Ureter (tissue), 1 donor: Measurements from ENCODE around the gene SLC25A42. TPM values are rescaled to one million over a fixed set of nuclear protein-coding genes. Genes with fewer than 3 reads are reported as not detected.
"Not testable (repeated sequence)": the region's sequence is repeated elsewhere in the genome, so short reads cannot be mapped to it uniquely, and the experiment has no call there.

Experiments used
- DNase-seq: peaks from one replicate; pipeline ENCODE4 v3.0.0-alpha.2; 2020; ENCODE audit warnings: low spot score
- total RNA-seq: library from RNA; stranded (reverse); gene quantifications from one replicate; pipeline ENCODE4 v1.2.4, GENCODE V29; 2023
- donor health status: DM: yes; HTN: yes; CAD: no.

SLC25A42 gene
- total RNA-seq, 1 donor from 2014 or later: 19.6 TPM

- DNase-seq: peak; percentile 59
Measured at GRCh38 chr19:19105365-19106055, 41.7 kb downstream of the SLC25A42 start.

- DNase-seq: no peak
Measured at GRCh38 chr19:19106056-19106551, 42.3 kb downstream of the SLC25A42 start.

DNA sequence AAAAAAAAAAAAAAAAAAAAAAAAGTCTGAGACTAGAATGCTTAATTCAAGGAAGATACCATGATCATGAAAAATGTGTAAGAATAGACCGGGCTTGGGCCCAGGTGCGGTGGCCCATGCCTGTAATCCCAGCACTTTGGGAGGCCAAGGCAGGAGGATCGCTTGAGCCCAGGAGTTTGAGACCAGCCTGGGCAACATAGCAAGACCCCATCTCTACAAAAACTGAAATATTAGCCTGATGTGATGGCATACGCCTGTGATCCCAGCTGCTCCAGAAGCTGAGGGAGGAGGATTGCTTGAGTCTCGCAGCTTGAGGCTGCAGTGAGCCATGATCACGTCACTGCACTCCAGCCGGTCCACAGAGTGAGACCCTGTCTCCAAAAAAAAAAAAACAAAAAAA lies 43.1 kb downstream of the SLC25A42 start:
- not testable (repeated sequence) for DNase-seq

DNA sequence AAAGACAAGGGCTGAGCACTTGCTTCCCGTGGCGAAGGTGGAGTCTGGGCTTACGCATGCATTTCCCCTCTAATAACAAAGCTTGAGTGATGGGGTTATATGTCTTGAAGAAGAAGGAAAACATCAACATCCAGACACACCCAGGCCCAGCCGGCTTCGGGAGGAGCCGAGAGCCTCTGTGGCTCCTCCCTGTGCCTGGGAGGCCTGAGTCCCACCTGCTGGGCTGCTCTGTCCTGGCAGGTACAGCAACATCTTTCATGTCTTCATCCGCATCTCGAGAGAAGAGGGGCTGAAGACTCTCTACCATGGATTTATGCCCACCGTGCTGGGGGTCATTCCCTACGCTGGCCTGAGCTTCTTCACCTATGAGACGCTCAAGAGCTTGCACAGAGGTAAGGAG lies 43.9 kb downstream of the SLC25A42 start:
- DNase-seq: no peak

- DNase-seq: no peak
Measured at GRCh38 chr19:19109601-19110000, 45.8 kb downstream of the SLC25A42 start.

GRCh38 chr19:19110410-19111135 lies 46.8 kb downstream of the SLC25A42 start:
- DNase-seq: no peak

- DNase-seq: no peak
Measured at GRCh38 chr19:19111136-19111835, 47.5 kb downstream of the SLC25A42 start.

DNA sequence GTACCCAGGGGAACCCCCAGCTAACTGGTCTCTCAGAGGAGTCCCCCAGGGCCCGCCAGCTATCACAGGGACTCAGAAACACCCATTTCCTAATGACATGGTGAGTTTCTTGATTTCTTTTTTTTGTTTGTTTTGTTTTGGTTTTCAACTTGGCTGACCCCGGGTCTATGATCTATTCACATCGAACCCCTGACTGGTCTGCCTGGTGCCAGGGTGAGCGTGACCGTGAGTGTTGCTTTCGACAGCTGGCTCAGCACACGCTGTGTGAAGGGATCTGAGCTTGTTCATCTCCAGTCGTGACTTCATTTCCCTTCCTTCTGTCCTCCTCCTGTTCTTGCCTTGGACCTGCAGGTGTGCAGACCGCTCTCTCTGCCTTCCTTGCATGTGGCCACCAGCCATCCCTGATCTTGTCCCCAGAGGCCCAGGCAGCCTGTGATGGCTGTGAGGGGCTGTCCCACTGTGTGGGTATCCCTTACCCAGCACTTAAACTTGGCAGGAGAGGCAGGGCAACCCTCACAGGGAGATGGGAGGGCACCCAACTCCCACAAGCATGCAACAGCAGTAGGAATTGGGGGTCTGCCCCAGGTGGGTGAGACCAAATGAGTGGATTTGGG lies 48.3 kb downstream of the SLC25A42 start:
- no peak for DNase-seq

- DNase-seq: no peak
Measured at GRCh38 chr19:19113040-19113626, 49.3 kb downstream of the SLC25A42 start.

- DNase-seq: no peak
Measured at GRCh38 chr19:19115954-19116353, 52.2 kb downstream of the SLC25A42 start.

DNA sequence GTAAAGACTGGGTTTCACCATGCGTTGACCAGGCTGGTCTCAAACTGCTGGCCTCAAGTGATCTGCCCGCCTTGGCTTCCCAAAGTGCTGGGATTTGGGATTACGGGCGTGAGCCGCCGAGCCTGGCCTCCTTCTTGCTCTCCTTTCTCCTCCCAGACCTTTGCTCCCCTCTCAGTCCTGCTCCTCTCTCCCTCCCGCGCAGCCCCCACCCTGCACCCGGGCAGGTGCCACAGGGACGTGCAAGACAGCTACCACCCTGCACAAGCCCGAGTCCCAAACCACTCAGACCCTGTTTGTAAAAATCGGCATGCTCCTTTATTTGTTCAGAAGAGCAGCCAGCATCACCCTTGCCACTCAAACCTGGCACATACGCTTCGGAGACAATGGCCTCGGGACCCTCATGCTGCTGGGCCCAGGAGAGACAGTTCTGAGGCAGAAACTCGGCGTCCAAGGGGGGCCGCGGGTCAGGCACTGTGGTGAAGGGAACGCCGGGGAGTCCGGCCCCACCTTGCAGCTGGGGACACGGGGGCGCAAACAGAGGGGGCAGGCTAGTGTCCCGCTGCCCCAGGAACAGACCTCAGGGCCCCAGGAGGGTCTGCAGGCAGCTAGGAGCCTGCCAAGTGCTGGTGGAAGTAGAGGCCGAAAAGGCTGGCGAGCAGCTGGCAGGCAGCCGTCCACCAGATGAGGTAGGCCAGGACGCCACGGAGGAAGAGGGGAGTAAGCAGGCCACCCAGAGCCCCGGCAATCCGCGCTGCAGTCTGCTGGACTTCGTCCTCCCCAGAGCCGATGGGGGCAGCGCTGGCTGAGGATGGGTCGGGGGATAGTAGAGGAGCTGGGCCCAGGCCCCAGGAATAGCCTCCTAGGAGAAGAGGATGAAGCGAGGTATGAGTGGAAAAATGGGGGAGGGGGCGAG lies 55.8 kb downstream of the SLC25A42 start:
- DNase-seq: no peak

DNA sequence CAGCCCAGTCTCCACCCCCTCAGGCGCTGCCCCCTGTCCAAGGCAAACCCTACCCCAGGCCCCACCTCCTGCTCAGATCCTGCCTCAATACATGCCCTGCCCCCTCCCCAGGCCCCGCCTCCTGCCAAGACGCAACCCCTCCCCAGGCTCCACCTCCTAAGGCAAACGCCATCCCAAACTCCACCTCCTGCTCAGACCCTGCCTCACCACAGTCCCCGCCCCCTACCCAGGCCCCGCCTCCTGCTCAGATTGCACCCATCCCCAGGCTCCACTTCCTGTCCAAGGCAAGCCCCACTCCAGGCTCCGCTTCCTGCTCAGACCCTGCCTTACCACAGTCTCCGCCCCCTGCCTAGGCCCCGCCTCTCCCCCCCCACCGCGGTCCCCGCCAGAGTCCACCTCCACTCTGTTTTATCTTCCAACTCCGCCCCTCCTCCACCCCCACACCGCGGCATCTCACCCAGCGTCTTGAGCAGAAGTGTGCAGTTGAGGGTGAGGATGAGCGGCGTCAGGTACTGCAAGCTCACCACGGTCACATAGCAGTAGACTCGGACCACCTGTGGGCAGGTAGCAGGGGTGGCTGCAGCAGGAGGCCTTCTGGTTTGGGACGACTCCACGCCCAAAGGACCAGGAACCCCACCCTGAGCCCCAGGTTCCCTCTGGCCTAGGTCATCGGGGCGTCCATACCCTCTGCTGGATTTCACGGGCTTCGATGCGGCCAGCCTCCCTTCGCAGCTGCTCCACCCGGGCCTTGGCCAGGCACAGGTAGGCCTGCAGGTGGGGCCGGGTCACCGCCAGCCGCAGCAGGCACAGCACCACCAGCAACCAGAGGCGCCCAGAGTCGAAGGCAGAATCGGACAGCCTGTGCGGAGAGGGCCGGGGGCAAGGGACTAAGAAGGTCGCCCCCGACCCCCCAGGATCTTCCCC lies 56.8 kb downstream of the SLC25A42 start:
- peak; percentile 79 for DNase-seq

- no peak for DNase-seq
Measured at GRCh38 chr19:19121371-19121770, 57.6 kb downstream of the SLC25A42 start.

DNA sequence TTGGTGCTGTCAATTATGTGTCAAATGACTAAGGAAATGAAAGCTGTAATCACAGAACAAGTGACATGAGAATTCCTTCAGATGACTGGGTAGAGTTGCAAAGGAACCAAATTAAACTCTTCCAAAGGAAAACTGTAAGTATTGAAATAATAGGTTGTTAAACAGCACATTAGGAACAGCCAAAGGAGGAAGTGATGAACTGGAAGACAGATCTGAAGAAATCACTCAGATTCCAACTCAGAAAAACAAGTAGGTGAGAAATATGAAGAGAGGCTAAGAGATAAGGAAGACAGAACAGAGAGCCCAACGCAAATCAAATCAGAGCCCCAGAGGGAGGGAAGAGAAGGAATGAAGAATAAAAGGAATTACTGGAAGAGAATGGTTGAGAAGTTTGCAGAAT lies 59.1 kb downstream of the SLC25A42 start:
- no peak for DNase-seq

- no peak for DNase-seq
Measured at GRCh38 chr19:19123386-19123785, 59.6 kb downstream of the SLC25A42 start.

DNA sequence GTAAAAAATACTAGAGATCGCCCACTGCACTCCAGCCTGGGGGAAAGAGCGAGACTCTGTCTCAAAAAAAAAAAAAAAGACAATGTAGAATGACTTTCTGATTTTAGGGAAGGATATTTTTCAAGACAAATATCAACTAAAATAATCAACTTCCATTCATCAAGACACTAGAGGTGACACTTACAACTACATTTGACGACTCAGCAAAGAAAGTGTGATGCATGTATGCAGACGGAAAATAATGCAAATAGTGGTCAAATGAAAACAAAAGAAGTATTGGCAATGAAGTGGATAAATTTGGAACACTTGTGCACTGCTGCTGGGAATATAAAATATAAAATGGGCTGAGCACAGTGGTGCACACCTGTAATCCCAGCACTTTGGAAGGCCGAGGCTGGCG lies 62.3 kb downstream of the SLC25A42 start:
- no peak for DNase-seq

GRCh38 chr19:19131989-19132388 lies 68.2 kb downstream of the SLC25A42 start:
- no peak for DNase-seq

GRCh38 chr19:19132912-19133311 lies 69.1 kb downstream of the SLC25A42 start:
- no peak for DNase-seq

- no peak for DNase-seq
Measured at GRCh38 chr19:19133985-19134384, 70.2 kb downstream of the SLC25A42 start.
